Measurements from ENCODE around the gene CHRNA3.
A peak's percentile ranks its signal among the peaks of the same experiment; 100 is the strongest.

Gene CHRNA3

DNA sequence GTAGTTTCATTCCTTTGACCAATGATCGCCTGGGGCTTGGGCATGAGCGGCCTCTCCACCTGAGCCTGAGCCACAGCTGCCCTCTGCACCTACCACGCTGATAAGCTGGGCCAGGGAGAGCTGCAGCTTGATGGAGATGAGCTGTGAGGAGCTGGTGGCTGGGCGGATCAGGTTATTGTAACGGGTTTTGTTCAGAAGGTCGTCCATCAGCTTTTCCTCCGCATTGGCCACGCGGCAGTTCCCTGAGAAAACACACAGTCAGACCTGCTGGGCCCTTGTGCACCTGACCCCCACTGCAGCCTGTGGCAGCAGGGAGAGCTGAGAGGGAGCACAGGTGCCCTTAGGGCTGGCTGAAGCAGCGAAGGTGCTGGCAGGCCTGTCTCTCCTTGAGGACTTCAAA lies 14.6 kb upstream of the CHRNA3 start:
- DNase-seq, result no peak

DNA sequence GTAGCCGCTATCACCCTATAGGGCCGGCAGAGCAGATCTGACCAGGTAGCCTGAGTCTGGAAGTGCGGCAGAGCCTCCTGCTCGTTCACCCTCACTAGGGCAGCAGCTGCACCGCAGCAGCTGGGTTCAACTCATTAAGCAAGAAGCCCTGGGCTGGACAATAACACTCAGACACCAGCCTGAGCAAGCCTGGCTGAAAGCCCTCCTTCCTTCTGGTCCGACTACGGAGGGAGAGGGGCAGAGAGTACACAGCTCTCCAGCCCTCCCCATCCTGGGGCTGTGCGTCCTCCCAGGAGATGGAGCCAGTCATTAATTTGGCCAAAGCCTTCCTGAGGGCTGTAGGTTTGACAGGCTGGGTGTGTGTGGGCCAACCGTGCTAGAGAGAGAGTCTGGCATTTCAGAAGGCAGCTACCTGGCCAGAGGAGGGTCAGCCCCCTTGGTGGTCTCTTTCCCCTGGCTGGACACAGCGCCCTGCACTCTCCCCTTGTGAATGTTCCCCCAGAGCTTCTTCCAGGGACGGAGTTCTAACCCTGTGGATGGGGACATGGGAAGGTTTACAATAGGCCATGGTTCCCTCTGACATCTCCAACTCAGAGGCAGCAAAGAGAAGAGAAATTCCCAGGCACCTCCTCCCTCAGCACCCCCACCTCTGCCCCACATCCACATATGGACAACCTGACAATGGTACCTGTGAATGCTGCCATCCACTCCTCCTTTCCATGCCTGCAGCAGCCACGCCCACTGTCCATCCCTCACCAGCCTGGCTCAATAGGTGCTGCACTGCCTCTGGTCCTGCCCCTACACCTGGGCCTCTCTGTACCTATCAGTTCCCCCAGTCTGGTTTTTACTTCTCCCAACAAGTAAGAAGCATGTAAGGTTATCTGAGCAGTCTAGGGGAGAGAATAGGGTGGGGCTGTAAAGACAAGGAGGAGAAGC lies 13.7 kb upstream of the CHRNA3 start:
- no peak for DNase-seq

DNA sequence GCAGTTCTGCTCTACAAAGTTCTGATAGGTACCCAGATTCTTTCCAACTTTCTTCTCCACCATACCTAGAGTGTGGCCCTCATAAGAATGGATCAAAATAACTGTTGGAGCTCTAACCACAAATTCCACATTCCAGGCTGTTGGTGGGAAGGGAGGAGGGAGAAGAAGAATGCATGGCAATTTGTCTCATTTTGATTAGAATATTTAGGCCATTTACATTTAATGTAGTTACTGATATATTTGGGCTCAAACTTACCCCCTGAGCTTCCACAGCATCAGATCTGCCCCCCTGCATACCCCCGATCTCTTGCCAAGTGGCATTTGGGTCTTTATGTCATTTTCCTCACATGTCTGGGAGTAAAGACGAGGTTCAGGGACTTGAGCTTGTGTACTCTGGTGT lies 12.6 kb upstream of the CHRNA3 start:
- no peak for DNase-seq

DNA sequence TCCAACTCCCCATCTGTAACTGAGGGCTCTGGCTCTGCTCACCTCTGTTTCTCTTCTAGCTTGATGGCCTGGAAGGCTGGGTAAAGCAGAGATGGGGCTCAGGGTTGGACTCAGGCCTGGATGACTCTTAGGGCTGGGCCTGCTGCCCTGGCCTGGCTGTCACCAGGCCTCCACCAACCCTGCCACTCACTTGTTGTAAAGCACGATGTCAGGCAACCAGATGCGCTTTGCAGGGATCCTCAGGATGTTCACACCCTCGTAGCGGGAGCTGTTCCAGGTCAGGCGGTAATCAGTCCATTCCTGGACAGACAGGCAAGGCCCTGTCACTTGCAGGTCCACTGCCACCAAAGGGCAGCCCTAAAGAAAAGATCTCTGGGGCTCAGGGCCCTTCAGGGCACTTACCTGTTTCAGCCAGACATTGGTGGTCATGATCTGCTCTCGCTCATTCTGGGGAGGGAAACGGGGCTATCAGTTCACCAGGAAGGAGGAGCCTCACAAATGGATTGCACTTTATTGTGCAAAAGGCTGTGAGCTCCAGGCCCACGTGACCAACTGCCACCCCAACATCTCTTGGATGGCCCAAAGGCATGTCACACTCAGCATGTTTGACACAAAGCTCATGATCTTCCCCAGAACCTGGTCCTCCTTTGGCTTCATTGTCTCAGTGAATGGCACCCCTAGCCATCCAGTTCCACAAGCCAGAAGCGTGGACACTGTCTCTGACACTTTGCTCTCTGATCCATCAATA lies 10.3 kb upstream of the CHRNA3 start:
- DNase-seq, result no peak

DNA sequence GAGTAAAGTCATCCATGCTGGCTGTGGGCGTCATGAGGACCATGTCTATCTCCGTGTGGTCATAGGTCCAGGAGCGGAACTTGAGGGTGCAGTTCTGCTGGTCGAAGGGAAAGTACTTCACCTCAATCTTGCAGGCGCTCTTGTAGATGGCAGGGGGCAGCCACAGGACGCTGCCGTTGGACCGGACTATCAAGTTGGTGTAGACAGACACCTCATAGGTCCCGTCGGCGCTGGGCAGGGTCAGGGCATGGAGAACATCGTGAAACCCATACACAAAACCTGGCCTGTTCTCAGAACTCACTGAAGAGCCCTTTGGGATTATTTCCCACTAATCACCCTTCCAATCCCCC lies 8.9 kb upstream of the CHRNA3 start:
- no peak for DNase-seq

DNA sequence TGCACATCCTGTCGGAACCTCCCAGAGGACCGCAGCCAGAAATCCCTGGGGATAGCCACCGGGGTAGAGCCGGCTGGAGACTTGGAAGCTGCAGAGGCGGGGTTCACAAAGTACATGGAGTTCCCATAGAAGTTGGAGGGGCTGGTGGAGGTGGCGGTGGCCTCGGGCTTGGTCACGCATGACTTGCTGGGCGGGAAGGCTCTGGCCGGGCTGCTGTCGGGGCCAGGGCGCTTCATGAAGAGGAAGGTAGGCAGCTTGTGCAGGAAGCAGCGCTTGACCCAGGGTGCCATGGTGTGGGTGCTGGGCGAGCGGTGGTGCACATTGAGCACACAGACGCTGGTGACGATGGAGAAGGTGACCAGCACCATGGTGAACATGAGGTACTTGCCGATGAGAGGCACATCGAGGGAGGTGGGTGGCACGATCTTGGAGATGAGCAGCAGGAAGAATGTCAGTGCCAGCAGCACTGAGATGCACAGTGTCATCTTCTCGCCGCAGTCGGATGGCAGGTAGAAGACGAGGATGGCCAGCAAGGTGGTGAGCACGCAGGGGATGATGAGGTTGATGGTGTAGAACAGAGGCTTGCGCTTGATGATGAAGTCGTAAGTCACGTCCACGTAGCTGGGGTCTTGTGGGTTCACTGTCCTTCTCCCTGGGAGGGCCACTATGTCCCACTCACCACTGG lies 8.4 kb upstream of the CHRNA3 start:
- DNase-seq, result no peak

DNA sequence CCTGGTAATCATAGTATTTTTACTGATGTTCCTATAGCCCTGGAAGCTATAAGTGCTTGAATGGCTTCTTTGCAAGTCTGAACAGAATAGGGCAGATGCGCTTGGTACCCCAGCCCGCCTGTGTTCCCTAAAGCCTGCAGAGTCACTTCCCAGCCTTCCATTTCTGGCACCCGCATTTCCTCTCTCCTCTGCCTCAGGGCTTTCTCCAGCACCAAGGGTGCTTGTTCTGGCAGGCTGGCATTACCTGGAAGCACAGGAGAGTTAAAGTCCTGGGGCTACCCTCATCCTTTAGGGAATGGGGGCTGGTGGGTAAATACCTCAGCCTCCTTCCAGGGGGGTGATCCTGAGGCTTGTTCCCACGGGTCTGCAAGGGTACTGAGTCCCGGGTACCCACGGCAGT lies 7.4 kb upstream of the CHRNA3 start:
- DNase-seq, result no peak

DNA sequence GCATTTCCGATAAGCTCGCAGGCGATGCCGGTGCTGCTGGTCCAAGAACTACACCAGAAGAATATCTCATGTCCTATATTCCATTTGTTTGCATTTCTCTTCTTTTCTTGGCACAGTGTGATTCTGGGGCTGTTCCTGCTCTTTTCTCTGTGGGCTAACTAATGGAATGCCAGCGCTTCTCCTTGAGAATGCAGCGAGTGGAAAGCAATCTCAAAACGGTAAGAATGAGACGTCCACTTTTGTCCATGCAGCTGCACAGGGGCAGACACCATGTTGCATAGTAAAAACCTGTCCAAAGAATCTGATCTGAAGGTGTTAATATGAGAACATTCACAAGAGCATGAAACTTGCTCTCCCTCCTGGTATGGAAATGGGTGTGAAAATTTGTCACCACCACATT lies 6.6 kb upstream of the CHRNA3 start:
- DNase-seq, result no peak

DNA sequence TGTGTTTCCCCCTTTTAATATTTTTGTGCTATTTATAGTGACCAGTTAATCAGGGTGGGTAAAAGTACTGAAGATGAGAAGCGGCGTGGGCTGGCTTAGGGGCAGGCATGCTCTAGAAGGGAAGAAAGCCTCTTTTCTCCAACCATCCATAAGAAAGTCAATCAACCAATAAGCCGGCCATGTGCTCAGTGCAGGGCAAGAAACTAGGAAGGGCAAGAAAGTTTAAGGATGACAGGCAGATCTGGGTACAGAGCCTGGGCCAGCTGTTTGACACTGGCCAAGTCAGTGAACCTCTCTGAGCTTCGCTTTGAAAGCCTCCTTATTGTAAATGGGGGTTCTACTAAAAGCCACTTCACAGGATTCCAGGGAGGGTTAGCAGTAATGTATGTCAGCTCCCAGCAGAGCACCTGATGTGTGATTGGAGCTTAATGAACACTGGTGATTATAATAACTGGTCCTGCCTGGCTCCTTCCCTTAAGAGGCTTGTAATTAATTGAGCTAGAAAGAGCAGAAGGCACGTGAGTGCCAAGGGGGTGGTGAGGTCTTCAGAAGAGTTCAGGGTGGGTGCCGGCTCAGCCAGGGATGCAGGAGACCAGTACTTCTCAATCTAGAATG lies 5.7 kb upstream of the CHRNA3 start:
- DNase-seq, result no peak

DNA sequence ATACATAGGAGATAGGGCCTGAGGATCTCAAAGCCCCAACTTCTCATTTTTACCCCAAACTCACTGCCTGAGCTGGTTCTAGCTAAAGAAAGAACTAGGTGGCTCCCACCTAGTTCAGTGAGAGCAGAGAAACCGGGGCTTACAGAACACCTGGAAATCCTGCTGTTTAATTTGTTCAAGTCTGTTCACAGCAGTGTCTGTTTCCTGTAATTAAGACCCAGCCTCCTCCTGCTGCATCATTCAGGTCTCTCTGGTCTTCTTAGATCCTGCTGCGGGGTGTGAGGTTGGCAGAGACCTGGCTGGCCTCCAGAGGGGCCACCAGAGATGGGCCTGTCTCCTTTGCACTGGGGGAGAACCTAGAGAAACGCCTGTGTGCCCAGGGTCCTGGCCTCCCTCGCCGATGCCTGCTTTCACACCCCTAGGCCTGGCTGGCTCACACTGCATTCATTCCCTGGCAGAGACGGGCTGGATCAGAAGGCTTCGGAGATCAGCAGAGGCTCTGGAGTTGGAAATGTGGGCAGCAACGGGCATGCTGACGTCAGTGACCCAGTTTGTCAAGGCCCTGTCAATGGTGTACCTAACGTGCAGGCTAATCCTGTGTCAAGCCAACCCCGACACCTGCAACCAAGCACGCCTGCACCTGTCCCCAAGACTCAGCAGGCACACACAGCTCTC lies 4.9 kb upstream of the CHRNA3 start:
- DNase-seq, result no peak

DNA sequence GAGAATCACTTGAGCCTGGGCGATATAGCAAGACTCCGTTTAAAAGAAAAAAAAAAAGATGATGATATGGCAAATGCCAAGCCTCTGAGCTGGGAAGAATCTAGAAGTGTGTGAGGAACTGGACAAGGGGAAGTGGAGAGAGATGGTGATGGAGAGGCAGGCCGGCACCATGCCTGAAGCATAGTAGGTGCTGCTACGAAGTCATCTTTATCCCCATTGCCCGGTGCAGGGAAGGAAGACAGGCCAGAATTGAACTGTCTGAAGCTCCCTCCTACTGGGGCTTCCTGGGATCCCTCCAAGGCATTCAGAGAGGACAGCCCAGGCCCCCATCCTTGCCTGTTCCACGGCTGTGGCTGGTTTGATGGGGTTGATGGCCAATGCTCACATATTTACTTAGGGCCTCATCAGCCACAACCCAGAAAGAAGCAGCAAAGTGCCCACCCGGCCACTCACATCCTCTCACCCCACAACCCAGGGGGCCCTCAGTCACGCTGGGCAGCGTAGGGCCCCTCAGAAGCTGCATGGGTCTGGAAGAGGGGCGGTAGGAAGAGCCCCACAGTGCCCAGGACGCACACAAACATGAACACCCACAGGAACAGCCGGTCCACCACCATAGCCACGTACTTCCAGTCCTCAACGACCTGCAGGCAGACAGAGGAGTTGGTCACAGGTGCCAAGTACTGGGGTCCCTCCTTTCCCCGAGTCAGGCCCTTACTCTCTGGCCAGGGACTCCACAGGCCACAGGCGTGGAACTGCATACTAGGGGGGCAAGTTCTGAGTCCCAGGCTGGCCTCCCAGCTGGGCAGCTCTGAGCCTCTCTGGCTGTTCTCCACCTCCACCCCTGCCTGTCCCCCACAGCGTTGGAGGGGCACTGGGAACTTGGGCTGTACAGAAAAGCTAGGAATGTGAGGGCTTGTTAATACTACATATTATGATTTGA lies 4.1 kb upstream of the CHRNA3 start:
- no peak for DNase-seq

DNA sequence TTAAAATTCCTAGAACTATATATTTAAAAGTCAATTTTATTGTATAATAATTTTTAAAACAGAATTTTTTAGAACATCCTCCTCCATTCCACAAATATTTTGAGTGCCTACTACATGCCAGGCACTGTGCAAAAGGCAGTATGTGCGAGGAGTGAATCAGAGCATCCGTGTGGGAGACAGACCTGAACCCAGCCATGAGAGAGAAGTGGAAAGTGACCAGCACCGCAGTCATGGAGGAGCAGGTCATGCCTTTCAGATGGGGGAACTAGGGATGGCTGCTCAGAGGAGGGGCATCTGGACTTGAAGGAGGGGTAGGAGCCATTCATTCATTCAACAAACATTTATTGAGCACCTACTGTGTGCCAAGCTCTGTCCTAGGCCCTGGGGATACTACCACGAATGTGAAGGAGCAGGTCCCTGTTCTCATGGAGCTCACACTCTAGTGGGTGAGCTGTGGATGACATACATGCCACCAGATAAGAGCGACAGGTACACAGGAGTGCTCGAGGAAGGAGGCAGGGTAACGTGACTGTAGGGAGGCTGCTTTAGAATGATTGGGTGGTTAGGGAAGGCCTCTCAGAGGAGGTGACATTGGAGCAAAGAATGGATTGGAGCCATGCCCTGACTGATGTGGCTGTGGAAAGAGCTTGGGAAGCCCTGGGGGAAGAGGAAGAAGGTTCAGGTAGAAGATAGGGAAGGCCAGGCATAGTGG lies 3.1 kb upstream of the CHRNA3 start:
- no peak for DNase-seq

DNA sequence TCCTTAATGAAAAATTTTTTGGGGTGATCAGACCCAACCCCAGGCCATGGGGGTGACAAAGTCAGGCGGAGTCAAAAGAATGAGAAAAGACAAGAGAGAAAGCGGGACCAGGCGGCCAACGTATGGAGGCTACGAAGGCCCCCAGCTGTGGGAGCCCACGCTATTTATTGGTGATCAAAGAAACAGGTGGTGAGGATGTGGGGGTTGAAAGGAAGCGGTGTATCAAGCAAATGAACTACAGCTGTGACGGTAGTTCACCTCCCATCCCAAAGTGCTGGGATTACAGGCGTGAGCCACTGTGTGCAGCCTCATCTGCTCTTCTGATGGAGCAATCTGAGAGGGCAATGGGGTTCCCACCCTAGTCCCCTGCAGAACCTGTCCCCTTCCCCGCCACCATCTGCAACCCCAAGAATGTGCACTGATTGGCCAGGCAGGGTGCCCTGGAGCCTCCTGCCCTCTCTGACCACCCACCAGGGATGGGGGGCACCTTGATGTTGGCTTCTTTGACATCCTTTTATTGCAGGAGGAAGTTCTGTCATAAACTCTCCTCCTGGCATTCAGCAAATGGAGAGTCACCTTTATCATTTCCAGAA lies 1.1 kb upstream of the CHRNA3 start:
- DNase-seq, result no peak

DNA sequence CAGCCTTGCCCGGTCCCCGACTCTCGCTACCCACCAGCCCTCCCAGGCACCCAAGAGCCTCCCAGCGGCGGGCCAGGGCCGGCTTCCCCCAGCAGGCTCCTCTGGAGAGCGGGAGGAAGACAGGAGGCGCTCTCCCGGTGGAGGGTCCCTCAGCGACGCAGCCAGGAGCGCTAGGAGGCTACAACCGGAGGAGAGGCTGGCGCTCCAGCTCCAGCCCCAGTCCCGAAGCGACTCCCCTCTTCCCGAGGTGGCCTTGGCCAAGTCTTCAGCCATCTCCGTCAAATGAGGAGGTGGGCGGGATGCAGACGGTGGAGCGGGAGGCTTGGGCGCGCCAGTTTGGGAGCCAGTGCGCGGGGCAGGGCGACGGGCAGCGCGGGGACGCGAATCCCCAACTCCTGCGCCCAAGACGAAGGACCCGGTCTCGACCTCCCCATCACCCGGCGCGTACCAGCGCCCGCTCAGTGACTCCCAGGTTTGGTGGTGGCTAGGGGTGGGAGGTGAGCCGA lies 722 bp downstream of the CHRNA3 start:
- no peak for DNase-seq

DNA sequence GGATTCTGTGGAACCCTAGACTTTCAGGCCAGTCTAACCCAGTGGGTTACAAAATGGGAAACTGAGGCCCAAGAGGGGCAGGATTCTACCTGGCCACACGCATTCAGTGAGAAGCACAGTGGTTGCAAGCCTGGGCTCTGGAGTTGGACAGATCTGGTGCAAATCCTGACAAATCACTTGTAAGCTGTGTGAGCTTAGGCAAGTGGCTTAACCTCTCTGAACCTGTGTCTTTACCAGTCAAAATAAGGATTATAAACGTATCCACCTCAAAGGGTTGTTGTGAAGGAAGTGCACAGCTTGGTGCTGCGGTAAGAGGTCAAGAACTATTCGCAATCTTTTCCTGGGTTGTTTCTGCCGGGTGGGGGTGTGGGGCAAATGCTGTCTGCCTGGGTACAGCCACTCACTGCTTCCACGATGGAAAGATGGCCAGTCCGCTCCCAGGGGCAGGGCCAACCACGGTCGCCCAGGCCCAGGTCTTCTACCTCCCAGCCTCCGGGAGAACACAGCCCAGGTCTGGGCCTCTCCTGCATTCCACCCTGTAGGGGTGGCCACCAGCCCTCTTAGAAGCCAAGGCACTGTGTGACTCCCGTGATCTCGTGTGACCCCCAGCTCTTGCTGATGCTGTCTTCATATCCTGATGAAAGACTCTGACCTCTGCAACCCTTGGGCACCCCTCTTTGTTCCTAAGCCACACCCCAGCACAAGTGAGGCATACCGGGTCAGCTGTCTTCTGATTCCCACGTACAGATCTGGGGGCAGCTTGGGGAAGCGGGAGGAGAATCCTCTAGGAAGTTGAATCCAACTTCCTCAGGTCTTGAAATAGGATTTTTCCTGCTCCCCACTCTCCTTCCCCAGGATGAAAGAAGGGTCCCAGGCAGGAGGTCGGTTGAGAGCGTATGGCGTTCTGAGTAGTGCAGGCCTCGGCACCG lies 1.5 kb downstream of the CHRNA3 start:
- DNase-seq, result no peak

DNA sequence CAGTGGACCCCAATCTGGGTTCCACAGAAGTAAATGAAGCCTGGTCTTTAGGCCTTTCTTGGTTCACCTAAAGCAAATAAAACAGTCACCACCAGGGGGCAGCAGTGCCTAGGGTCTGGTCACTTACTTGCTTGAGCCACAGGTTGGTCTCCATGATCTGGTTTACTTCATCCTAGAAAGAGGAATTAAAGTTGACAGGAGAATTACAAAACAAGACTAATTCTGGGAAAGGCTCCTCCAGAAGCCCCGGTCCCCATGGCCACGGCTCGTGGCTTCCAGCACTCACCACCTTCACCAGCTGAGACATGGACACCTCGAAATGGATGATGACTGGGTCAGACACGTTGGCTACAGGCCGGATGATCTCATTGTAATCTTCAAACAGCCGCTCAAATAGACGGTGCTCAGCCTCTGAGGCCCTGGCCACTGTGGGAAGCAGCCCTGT lies 2.3 kb downstream of the CHRNA3 start:
- DNase-seq, result peak; percentile 83

DNA sequence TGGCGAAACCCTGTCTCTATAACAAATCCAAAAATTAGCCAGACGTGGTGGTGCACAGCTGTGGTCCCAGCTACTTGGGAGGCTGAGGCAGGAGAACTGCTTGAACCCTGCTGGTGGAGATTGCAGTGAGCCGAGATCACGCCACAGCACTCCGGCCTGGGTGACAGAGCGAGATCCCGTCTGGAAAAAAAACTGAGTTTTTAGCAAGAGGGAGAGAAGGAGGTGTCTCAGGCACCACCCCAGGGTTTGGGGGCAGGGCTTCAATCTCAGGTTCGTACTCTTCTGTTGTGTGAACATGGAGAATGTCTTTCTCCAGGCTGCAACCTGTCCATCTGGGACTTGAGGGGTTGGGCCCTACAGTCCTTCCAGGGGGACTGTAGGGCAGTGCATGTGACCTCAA lies 2.7 kb downstream of the CHRNA3 start:
- no peak for DNase-seq

DNA sequence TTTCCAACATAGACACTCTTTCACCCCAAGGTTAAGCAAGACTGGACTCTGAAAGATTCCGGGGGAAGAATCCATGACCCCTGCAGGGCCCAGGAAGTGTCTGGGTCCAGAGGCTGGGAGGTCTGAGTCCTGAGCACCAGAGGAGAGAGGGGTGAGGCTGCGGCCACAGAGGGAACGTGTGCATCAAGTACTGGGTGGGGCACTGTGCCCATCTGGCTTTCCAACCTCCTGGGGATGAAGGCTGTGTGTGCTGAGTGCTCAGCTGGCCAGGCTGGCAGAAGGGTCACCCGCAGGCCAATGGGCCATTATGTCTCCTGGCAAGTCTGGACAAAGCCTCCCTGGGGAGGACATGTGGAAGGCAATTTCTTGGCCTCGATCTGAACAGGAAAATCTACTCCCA lies 3.3 kb downstream of the CHRNA3 start:
- DNase-seq, result no peak

DNA sequence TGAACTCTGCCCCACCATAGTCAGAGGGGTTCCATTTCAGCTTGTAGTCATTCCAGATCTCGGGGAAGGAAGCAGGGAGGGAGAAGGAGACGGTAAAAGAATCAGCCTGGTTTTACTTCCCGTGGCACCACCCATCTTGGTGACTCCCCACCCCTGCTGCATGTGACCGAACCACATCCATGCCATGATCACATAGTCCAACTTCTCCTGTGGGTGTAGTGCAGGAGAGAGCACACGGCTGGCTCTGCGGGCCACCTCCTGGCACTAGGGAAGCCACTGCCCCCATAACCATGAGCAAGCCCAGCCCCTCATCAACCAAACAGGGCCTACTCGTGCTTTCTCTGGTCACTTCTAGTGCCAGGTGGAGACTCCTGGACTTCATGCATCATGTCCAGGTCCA lies 3.7 kb downstream of the CHRNA3 start:
- no peak for DNase-seq
